COLO829 (cell line): ENCODE data around the gene LHX8.
A peak's percentile ranks its signal among the peaks of the same experiment; 100 is the strongest.

Experiments
- DNase-seq: peaks from one replicate; pipeline ENCODE4 v3.0.0; 2012; ENCODE audit warnings: low spot score

LHX8 gene

DNA sequence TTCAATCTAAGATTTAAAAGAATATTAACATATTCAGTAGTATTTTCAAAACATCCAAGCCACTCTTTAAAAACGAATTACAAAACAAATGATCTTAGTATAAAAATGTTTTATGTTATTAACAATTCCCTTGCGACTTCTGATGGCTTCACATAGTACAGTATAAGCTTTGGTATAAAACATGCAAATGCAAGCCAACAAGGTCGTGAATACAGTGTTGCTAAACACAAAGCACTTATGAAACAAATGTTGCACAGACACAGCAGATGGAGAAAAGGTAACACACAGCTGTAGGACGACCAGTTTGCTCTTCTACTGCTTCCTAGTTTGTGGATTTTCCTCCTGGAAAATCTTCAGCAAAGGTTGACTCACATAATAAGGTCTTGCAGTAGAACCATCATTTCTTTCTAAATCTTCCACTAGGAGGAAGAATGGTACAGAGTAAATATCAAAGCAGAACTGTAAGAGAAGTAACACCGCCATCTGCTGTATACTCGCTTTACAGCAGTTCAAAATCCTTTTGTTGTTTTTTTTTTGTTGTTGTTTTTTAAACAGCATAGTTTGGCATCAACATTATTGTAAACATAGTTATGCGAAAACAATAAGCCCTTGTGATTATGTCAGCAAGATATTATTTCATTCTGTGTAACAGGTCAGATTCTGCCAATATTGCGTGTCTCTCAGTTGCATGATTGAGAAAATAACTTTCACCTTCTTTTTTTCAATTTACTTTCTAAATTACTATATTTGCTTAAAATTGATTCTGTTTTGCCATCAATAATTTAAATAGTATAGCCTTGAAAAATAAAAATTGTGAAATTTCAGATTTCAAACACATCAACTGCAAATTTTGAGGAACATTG, 69.5 kb downstream of the LHX8 start:
- peak; percentile 37 for DNase-seq

DNA sequence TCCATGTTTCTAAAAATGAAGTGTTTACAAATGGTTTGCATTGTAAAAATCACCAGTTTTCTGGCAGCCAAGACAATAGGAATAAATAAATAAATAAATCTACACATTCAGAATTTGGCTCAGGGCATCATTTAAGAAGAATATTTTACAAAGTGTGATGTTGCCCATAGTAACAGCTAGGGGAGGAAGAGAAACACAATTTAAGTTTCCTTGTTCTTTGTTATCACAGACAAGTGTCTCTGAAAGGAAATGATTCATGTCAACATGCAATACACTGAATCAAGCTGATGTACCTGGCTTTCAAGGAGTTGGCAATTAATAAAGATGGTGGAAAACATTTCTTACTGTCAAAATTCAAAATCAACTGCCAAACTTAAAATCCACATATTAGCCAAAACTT, 74.7 kb downstream of the LHX8 start:
- DNase-seq, result no peak
